Activated CD4-positive, alpha-beta T cell treated with anti-CD3 and anti-CD28 coated beads for 36 hours (primary cell): ENCODE results near the gene CEACAM16. TPM values are rescaled to one million over a fixed set of nuclear protein-coding genes. Genes with fewer than 3 reads are reported as not detected.

ENCODE experiments used
- ATAC-seq: fragments of 200-7000 bp; cut with Tn5 transposase; one replicate; pipeline ENCODE4 v1.10.0; 2021; ENCODE audit warnings: mild to moderate bottlenecking, moderate library complexity
- CTCF ChIA-PET: fragments of 350-600 bp; sonication (Branson Sonifier 250); formaldehyde crosslinking; loops from one replicate; lab custom pipeline; 2021; ENCODE audit warnings: antibody characterized with exemption; lab: Charles Lee
- POLR2A ChIA-PET: fragments of 350-600 bp; sonication (Branson Sonifier 250); formaldehyde crosslinking; loops from one replicate; lab custom pipeline; 2021; ENCODE audit warnings: antibody characterized with exemption, inconsistent platforms; lab: Charles Lee
- DNase-seq: peaks from one replicate; pipeline ENCODE4 v3.0.0-alpha.2; 2020
- H3K27ac Mint-ChIP-seq: one replicate; pipeline ENCODE4 v1.8.0; 2021; ENCODE audit warnings: mixed read lengths
- H3K27me3 Mint-ChIP-seq: one replicate; pipeline ENCODE4 v1.8.0; 2021; ENCODE audit warnings: mixed read lengths
- H3K36me3 Mint-ChIP-seq: one replicate; pipeline ENCODE4 v1.8.0; 2021; ENCODE audit warnings: low read depth, mixed read lengths
- H3K4me1 Mint-ChIP-seq: one replicate; pipeline ENCODE4 v1.8.0; 2021; ENCODE audit warnings: mixed read lengths
- H3K4me3 Mint-ChIP-seq: one replicate; pipeline ENCODE4 v1.8.0; 2021; ENCODE audit warnings: mild to moderate bottlenecking, moderate library complexity, mixed read lengths
- H3K9me3 Mint-ChIP-seq: one replicate; pipeline ENCODE4 v1.8.0; 2021; ENCODE audit warnings: low read depth, mixed read lengths
- intact Hi-C, 2 experiments: fragments of 100-400 bp; cut with DNase I in 1 of 2; cut with micrococcal nuclease in 1 of 2; formaldehyde crosslinking; loops; one replicate each; pipeline versions ENCODE4 v1.14.2 to v1.15.1; 2022 to 2024; cut with DNase I, micrococcal nuclease
- total RNA-seq, 2 experiments: library from RNA; stranded (reverse); gene quantifications; one replicate each; pipeline ENCODE4 v1.2.3, GENCODE V29; 2021

Gene CEACAM16, protein sequence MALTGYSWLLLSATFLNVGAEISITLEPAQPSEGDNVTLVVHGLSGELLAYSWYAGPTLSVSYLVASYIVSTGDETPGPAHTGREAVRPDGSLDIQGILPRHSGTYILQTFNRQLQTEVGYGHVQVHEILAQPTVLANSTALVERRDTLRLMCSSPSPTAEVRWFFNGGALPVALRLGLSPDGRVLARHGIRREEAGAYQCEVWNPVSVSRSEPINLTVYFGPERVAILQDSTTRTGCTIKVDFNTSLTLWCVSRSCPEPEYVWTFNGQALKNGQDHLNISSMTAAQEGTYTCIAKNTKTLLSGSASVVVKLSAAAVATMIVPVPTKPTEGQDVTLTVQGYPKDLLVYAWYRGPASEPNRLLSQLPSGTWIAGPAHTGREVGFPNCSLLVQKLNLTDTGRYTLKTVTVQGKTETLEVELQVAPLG
- total RNA-seq, result not detected

DNA sequence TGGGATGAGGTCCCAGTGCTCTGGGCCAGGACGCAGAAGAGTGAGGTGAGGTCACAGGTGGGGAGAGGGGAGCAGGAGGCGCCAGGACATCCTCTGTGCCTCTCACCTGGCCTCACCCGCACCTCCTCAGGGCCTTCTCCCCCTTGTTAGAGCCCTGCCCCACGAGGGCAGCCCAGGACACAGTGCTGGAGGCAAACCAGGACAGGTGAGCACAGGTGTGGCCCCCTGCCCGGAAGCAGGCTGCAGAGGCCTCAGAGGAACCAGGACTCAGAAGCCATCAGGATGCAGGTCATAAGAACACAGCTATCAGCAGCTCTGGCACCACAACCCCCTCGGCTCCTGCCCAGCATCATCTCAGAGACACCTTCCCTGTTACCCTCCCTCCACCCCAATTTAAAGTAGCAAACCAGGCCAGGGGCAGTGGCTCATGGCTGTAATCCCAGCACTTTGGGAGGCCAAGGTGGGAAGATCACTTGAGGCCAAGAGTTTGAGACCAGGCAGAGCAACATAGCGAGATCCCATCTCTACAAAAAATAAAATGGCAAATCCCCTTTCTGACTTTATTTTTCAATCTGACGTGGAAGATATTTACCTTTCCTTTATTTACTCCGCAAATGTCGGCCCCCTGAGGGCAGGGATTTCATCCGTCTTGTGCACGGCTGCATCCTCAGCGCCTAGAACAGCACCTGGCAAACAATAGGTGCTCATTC lies at the start of gene CEACAM16:
CEACAM16 (plus strand) TSS at position 660 of the 710 bp plus-strand sequence. CDS start 2,306 bp downstream, outside the sequence.
- H3K36me3 Mint-ChIP-seq, result no peaks in the 10 kb centered on the region
- POLR2A ChIA-PET, result no interaction called here
- intact Hi-C loops, result loop anchor here in 1 of 2 experiments (10.0 kb wide), 1 partner anchor 146 kb away; the partner anchor contains the start of gene NECTIN2

DNA sequence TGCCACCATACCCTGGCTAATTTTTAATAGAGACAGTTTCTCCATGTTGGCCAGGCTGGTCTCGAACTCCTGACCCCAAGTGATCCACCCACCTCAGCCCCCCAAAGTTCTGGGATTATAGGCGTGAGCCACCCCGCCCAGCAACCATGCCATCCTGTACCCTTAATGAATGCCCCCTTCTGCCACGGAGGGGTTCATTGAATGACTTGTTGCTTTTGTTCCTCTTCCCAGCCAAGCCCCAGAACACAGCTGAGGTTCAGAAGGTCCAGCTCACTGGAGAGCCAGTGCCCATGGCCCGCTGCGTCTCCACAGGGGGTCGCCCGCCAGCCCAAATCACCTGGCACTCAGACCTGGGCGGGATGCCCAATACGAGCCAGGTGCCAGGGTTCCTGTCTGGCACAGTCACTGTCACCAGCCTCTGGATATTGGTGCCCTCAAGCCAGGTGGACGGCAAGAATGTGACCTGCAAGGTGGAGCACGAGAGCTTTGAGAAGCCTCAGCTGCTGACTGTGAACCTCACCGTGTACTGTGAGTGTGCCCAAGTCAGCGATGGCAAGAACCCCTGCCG lies 49.3 kb upstream of the CEACAM16 start:
- H3K9me3 Mint-ChIP-seq, result no peaks in the 10 kb centered on the region
- intact Hi-C loops, result no loop called here
- peaks cover 5% of the 10 kb centered on the region for H3K4me1 Mint-ChIP-seq
- no peak for DNase-seq
- peaks cover 7% of the 10 kb centered on the region for H3K36me3 Mint-ChIP-seq
- H3K27ac Mint-ChIP-seq, result no peak overlapping the region
- POLR2A ChIA-PET, result no interaction called here
- no peak for ATAC-seq
- no peak overlapping the region for H3K4me3 Mint-ChIP-seq
- CTCF ChIA-PET, result interaction anchor here (1.6 to 2.1 kb wide), 2 partner anchors 79 to 121 kb away, joined by 3 to 10 read pairs; no protein-coding TSS in a partner anchor
- H3K27me3 Mint-ChIP-seq, result peaks cover 7% of the 10 kb centered on the region

More for the DNA sequence above, at the start of gene CEACAM16:
- CTCF ChIA-PET, result no interaction called here
- DNase-seq, result no peak
- ATAC-seq, result no peak
- no peak within 1 kb of the TSS for H3K27ac Mint-ChIP-seq
- no peak within 1 kb of the TSS for H3K4me3 Mint-ChIP-seq
- peaks cover 6% of the 10 kb centered on the region for H3K4me1 Mint-ChIP-seq
- peaks cover 11% of the 10 kb centered on the region for H3K27me3 Mint-ChIP-seq
- H3K9me3 Mint-ChIP-seq, result no peaks in the 10 kb centered on the region

DNA sequence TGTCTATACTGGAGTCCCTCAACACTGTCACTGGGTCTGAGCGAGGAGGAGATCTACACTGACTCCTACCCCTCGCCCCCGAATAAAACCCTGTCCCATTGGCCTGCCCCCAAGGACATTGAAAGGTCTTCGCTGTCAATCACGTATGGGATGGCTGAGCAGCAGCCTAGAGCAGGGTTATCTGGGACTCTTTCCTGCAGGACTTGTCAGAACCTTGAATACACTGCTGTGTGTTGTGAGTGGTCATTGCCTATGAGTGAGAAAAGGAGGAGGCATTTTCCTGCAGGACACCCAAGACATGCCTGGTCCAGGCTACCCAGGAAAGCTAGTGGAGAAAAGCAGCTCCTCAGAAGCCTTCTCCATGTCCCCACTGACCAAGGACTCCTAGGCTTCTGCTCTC lies 45.6 kb upstream of the CEACAM16 start:
- H3K4me3 Mint-ChIP-seq, result no peak overlapping the region
- peaks cover 19% of the 10 kb centered on the region for H3K36me3 Mint-ChIP-seq
- ATAC-seq (no peak), DNase-seq (no peak)
- no peaks in the 10 kb centered on the region for H3K9me3 Mint-ChIP-seq
- H3K27me3 Mint-ChIP-seq, result no peaks in the 10 kb centered on the region
- intact Hi-C loops, result no loop called here
- H3K27ac Mint-ChIP-seq, result no peak overlapping the region
- ChIA-PET POLR2A (no interaction called here), CTCF (interaction anchor here (1.2 to 2.1 kb wide), 4 partner anchors 55 to 118 kb away, joined by 3 to 10 read pairs (median 6); no protein-coding TSS in a partner anchor)
- peaks cover 11% of the 10 kb centered on the region for H3K4me1 Mint-ChIP-seq

DNA sequence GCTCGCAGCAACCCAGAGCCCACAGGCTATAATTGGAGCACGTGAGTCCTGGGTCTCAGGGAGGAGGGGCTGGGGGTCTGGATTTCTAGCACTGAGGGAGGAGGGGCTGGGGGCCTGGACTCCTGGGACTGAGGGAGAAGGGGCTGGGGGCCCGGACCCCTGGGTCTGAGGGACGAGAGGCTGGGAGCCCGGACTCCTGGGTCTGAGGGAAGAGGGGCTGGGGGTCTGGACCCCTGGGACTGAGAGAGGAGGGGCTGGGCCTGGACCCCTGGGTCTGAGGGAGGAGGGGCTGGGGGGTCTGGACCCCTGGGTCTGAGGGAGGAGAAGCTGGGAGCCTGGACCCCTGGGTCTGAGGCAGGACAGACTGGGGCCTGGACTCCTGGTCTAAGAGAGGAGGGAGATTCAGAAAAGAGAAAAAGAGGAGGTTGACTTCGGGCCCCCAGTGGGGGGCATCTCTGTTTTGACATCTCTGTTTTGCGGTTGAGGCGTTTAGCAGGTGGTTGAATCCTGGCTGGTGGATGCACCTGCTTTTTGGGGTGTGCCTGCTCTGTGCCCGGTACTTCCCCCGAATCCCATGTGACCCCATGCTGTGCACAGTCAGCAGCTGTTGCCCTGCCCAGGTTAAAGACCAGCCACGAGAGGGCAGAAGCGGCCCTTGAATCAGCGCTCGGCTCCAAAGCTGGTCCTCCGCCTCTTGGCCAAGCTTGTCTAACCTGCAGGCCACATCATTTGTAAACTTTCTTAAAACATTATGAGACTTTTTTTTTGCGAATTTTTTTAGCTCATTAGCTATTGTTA lies 44.8 kb upstream of the CEACAM16 start:
- peaks cover 11% of the 10 kb centered on the region for H3K4me1 Mint-ChIP-seq
- no peaks in the 10 kb centered on the region for H3K9me3 Mint-ChIP-seq
- H3K27ac Mint-ChIP-seq, result no peak overlapping the region
- H3K36me3 Mint-ChIP-seq, result peaks cover 19% of the 10 kb centered on the region
- ChIA-PET CTCF (interaction anchor here (0.5 to 2.1 kb wide), 20 partner anchors 8 to 1398 kb away, joined by 3 to 10 read pairs (median 3); partner anchors contain the start of gene PVR), POLR2A (interaction anchor here (0.7 kb wide), 2 partner anchors 31 to 94 kb away, joined by 5 to 6 read pairs; no protein-coding TSS in a partner anchor)
- ATAC-seq, result peak; percentile 97
- H3K4me3 Mint-ChIP-seq, result no peak overlapping the region
- H3K27me3 Mint-ChIP-seq, result no peaks in the 10 kb centered on the region
- DNase-seq, result peak; percentile 89
- intact Hi-C loops, result loop anchor here in 1 of 2 experiments (1.0 to 2.0 kb wide), 4 partner anchors 39 to 191 kb away; no protein-coding TSS in a partner anchor

DNA sequence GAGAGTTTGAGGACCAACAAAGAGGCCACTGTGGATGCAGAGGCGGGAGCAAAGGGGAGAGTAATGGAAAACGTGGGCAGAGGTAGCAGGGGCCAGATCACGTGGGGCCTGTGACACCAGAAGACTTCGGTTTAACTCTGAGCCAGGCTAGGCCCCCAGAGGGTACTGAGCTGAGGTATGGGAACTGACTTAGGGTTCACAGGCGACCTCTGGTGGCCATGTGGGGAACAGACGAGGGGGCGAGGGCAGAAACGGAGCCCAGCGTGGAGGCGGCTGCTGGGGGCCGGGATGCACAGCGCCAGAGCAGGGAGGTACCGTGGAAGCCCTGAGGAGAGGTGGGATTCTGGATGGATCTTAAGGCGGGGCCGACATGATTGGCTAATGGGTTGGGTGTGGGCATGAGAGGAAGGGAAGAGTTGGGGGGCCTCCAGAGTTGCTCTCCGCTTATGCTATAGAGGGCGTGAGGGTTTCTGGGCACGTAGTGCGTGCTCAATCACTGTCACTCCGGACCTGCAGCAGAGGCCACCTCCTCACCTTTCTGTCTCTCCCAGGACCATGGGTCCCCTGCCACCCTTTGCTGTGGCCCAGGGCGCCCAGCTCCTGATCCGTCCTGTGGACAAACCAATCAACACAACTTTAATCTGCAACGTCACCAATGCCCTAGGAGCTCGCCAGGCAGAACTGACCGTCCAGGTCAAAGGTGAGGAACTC lies 41.6 kb upstream of the CEACAM16 start:
- intact Hi-C loops, result loop anchor here (1.0 kb wide), 2 partner anchors 80 to 86 kb away; no protein-coding TSS in a partner anchor
- ATAC-seq (peak; percentile 71), DNase-seq (peak; percentile 85)
- H3K27ac Mint-ChIP-seq, result no peak overlapping the region
- ChIA-PET CTCF (interaction anchor here (0.6 to 3.1 kb wide), 15 partner anchors 9 to 114 kb away, joined by 3 to 35 read pairs (median 4); partner anchors contain the start of gene PVR), POLR2A (no interaction called here)
- no peak overlapping the region for H3K4me3 Mint-ChIP-seq
- no peaks in the 10 kb centered on the region for H3K9me3 Mint-ChIP-seq
- peaks cover 11% of the 10 kb centered on the region for H3K4me1 Mint-ChIP-seq
- no peaks in the 10 kb centered on the region for H3K27me3 Mint-ChIP-seq
- peaks cover 15% of the 10 kb centered on the region for H3K36me3 Mint-ChIP-seq

DNA sequence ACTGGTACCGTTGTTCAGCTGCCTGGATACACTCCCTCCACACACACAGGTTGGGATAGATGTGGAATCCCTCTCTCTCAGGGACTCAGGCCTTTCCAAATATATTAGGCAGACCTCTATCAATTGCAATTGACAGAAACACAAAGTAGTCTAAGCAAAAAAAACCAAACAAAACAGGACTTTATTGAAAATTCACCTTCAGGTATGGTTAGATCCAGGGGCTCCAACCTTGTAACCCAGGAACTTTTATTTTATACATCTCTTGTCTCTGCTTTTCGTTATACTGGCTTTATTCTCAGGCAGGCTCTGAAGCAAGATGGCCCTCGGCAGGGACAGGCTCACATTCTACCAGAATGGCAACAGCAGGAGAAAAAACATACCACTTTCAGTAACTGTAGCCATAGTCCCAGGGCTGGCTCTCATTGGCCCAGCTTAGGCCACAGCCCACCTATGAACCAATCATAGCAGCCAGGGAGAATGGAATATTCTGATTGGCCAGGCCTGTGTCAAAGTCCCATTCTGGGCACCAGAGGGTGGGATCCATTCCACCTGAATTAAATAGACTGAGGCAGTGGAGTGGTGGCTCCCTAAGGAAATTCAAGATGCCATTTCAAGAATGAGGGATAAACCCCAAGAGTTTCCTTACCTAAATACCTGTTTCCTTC lies 40.8 kb upstream of the CEACAM16 start:
- CTCF ChIA-PET, result interaction anchor here (0.5 to 3.1 kb wide), 9 partner anchors 10 to 1379 kb away, joined by 3 to 35 read pairs (median 6); no protein-coding TSS in a partner anchor
- Mint-ChIP-seq H3K4me1 (peaks cover 11% of the 10 kb centered on the region), H3K4me3 (no peak overlapping the region), H3K36me3 (peaks cover 15% of the 10 kb centered on the region), H3K27me3 (no peaks in the 10 kb centered on the region), H3K27ac (no peak overlapping the region), H3K9me3 (no peaks in the 10 kb centered on the region)
- POLR2A ChIA-PET, result no interaction called here
- no peak for ATAC-seq
- no peak for DNase-seq
- intact Hi-C loops, result no loop called here

DNA sequence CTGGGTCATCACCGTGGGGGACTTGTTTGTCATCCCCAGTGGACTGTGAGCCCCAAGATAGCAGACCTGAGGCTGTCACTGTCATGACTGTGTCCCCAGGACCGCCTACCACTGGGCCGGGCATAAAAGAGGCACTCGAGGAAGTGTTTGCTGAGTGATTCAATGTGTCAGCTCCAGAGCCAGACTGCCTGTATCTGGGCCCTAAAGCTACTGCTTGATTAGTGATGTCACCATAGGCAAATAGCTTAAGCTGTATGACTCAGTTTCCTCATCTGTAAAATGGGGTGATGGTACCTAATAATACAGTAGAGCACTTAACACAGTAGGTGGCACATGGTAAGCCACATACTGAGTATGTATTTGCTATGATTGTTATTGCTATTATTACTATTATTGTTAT lies 38.9 kb upstream of the CEACAM16 start:
- no peak overlapping the region for H3K4me3 Mint-ChIP-seq
- ChIA-PET POLR2A (no interaction called here), CTCF (interaction anchor here (0.6 to 2.0 kb wide), 3 partner anchors 52 to 89 kb away, joined by 3 to 6 read pairs (median 3); no protein-coding TSS in a partner anchor)
- DNase-seq (no peak), ATAC-seq (no peak)
- H3K4me1 Mint-ChIP-seq, result peaks cover 5% of the 10 kb centered on the region
- no peak overlapping the region for H3K27ac Mint-ChIP-seq
- intact Hi-C loops, result no loop called here
- H3K36me3 Mint-ChIP-seq, result peaks cover 11% of the 10 kb centered on the region
- no peaks in the 10 kb centered on the region for H3K27me3 Mint-ChIP-seq
- H3K9me3 Mint-ChIP-seq, result no peaks in the 10 kb centered on the region

DNA sequence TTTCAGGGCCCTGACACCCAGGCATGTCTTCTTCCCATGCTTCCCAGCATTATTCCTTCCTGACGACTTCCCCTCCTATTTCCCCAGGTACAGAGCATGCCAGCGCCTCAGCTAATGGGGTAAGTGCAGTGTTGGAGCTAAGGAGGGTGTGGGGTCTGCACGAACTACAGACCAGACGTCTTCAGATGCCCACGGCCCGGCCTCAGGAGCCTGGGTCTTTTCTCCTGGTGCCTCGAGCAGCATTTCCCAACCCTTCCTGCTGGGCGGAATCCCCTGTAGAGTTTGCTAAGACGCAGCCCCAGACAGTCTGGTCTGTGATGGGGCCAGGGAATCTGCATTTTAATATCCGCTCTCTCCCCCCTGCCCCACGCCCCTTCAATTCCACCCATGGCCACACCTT lies 37.7 kb upstream of the CEACAM16 start:
- DNase-seq, result no peak
- Mint-ChIP-seq H3K27me3 (no peaks in the 10 kb centered on the region), H3K4me1 (peaks cover 5% of the 10 kb centered on the region), H3K27ac (no peak overlapping the region), H3K9me3 (no peaks in the 10 kb centered on the region), H3K36me3 (peaks cover 7% of the 10 kb centered on the region), H3K4me3 (no peak overlapping the region)
- ATAC-seq, result no peak
- intact Hi-C loops, result no loop called here
- CTCF ChIA-PET, result interaction anchor here (1.0 kb wide), 1 partner anchor 78 kb away, joined by 3 read pairs; no protein-coding TSS in a partner anchor
- POLR2A ChIA-PET, result no interaction called here

DNA sequence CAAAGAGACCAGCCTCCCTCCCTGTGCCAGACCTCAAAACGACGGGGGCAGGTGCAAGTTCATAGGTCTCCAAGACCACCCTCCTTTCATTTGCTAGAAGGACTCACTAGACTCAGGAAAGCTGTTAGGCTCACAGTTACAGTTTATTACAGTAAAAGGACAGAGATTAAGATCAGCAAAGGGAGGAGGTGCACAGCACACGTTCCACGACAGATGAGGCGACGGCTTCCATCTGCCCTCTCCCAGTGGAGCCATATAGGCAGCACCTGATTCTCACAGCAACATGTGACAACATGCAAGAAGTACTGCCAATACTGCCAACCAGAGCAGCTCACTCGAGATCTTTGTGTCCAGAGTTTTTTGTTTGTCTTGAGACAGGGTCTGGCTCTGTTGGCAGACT lies 37.0 kb upstream of the CEACAM16 start:
- H3K36me3 Mint-ChIP-seq, result peaks cover 3% of the 10 kb centered on the region
- no peak for DNase-seq
- ATAC-seq, result no peak
- CTCF ChIA-PET, result interaction anchor here (0.6 to 1.7 kb wide), 4 partner anchors 11 to 79 kb away, joined by 3 to 5 read pairs (median 3); no protein-coding TSS in a partner anchor
- H3K9me3 Mint-ChIP-seq, result no peaks in the 10 kb centered on the region
- no peak overlapping the region for H3K27ac Mint-ChIP-seq
- POLR2A ChIA-PET, result no interaction called here
- no peak overlapping the region for H3K4me3 Mint-ChIP-seq
- peaks cover 5% of the 10 kb centered on the region for H3K4me1 Mint-ChIP-seq
- H3K27me3 Mint-ChIP-seq, result no peaks in the 10 kb centered on the region
- intact Hi-C loops, result no loop called here
